Measurements from ENCODE around the gene SNX33.
"Not testable (repeated sequence)": the region's sequence is repeated elsewhere in the genome, so short reads cannot be mapped to it uniquely, and the experiment has no call there.

DNA sequence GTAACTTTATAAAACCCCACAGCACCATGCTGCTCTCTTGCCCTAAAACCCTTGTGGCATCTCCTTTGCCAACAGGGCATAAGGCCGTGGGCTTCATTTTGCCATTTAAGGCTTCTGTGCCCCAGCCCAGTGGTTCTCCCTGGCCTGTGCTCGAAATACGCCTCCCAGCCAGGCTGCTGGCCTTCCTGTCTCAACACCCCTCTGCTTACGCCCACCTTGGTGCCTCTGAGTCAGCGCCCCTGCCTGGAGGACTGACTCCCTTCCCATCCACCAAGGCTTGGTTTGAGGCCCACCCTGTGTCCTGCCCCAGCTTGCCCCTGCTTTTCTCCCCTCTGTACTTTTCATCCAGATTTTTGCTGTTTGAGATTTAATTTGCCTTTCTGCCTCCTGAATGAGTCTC is 63.2 kb downstream of the SNX33 start:
- TF ChIP-seq, protein P1, sequence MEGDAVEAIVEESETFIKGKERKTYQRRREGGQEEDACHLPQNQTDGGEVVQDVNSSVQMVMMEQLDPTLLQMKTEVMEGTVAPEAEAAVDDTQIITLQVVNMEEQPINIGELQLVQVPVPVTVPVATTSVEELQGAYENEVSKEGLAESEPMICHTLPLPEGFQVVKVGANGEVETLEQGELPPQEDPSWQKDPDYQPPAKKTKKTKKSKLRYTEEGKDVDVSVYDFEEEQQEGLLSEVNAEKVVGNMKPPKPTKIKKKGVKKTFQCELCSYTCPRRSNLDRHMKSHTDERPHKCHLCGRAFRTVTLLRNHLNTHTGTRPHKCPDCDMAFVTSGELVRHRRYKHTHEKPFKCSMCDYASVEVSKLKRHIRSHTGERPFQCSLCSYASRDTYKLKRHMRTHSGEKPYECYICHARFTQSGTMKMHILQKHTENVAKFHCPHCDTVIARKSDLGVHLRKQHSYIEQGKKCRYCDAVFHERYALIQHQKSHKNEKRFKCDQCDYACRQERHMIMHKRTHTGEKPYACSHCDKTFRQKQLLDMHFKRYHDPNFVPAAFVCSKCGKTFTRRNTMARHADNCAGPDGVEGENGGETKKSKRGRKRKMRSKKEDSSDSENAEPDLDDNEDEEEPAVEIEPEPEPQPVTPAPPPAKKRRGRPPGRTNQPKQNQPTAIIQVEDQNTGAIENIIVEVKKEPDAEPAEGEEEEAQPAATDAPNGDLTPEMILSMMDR (IDR thresholded peaks at IDR 0.05): not testable (repeated sequence)
- not testable (repeated sequence) for TF ChIP-seq POLR2A (IDR thresholded peaks at IDR 0.05)
